Fibroblast of upper back skin (primary cell): ENCODE measurements around the gene SMG6.
A peak's percentile ranks its signal among the peaks of the same experiment; 100 is the strongest.
"Not testable (repeated sequence)": the region's sequence is repeated elsewhere in the genome, so short reads cannot be mapped to it uniquely, and the experiment has no call there.

Experiments used
- DNase-seq: peaks from one replicate; pipeline ENCODE4 v3.0.0-alpha.2; 2013

The SMG6 gene

GRCh38 chr17:2302778-2303203, 794 bp downstream of the SMG6 start:
- DNase-seq, result no peak

GRCh38 chr17:2299756-2300155, 3.8 kb downstream of the SMG6 start:
- no peak for DNase-seq

- no peak for DNase-seq
Measured at GRCh38 chr17:2299136-2299535, 4.4 kb downstream of the SMG6 start.

- DNase-seq, result no peak
Measured at GRCh38 chr17:2297023-2297422, 6.6 kb downstream of the SMG6 start.

- DNase-seq, result no peak
Measured at GRCh38 chr17:2295575-2295974, 8.0 kb downstream of the SMG6 start.

GRCh38 chr17:2292100-2292499, 11.5 kb downstream of the SMG6 start:
- peak; percentile 11 for DNase-seq

- no peak for DNase-seq
Measured at GRCh38 chr17:2289878-2290478, 13.6 kb downstream of the SMG6 start.

GRCh38 chr17:2283302-2283701, 20.3 kb downstream of the SMG6 start:
- DNase-seq, result no peak

- DNase-seq, result peak; percentile 91
Measured at GRCh38 chr17:2282297-2282873, 21.2 kb downstream of the SMG6 start.

GRCh38 chr17:2279707-2280106, 23.9 kb downstream of the SMG6 start:
- no peak for DNase-seq

- DNase-seq, result no peak
Measured at GRCh38 chr17:2277429-2278170, 26.0 kb downstream of the SMG6 start.

- no peak for DNase-seq
Measured at GRCh38 chr17:2275722-2276121, 27.9 kb downstream of the SMG6 start.

- no peak for DNase-seq
Measured at GRCh38 chr17:2274414-2274813, 29.2 kb downstream of the SMG6 start.

GRCh38 chr17:2271985-2272702, 31.4 kb downstream of the SMG6 start:
- no peak for DNase-seq

- DNase-seq, result no peak
Measured at GRCh38 chr17:2267354-2267753, 36.2 kb downstream of the SMG6 start.

- no peak for DNase-seq
Measured at GRCh38 chr17:2266865-2267228, 36.7 kb downstream of the SMG6 start.

- no peak for DNase-seq
Measured at GRCh38 chr17:2266045-2266864, 37.3 kb downstream of the SMG6 start.

GRCh38 chr17:2265166-2265565, 38.4 kb downstream of the SMG6 start:
- not testable (repeated sequence) for DNase-seq

GRCh38 chr17:2264067-2264860, 39.3 kb downstream of the SMG6 start:
- DNase-seq, result peak; percentile 82

- peak; percentile 57 for DNase-seq
Measured at GRCh38 chr17:2263183-2264066, 40.2 kb downstream of the SMG6 start.

GRCh38 chr17:2262135-2262587, 41.4 kb downstream of the SMG6 start:
- DNase-seq, result peak; percentile 89
